Inflammatory macrophage treated with lipopolysaccharide for 1 hour (primary cell): Measurements from ENCODE around the gene C10orf143.
"Not testable (repeated sequence)": the region's sequence is repeated elsewhere in the genome, so short reads cannot be mapped to it uniquely, and the experiment has no call there.

Experiments
- DNase-seq, 2 donors: peaks; one replicate each; pipeline ENCODE4 v3.0.0-alpha.2; 2020 to 2022

C10orf143 gene

GRCh38 chr10:130110246-130111112, at the start of gene C10orf143:
C10orf143 (minus strand) TSS chr10:130110830; CDS start chr10:130110772, 58 bp downstream.
- DNase-seq = peak; percentile 94 to 99

DNA sequence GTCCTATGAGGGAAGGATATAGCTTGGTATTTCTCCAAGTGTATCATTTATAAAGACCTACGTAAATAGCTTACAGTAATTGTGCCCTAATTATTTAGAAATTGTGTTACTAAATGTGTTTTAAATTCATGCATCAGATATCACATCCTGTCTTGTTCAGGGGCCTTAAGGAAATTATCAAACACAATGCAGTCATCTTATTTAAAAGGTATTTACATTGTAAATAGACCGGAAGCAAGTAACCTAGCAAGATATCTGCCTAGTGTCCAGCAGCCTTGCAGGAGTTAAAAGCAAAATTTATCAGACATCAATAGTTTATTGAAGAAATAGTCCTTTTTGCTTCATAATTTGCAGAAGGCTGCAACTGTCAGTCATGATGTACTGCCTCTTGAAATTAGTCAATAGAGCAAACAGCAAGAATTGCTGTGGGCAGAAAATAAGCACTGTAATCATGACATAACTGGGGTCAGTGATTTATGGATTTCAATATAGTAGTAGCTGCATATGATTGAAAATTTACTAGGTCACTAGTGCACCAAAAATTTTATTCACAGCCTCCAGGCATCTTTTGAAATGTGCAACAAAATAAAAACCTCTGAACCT, 48.7 kb upstream of the C10orf143 start:
- DNase-seq = no peak

DNA sequence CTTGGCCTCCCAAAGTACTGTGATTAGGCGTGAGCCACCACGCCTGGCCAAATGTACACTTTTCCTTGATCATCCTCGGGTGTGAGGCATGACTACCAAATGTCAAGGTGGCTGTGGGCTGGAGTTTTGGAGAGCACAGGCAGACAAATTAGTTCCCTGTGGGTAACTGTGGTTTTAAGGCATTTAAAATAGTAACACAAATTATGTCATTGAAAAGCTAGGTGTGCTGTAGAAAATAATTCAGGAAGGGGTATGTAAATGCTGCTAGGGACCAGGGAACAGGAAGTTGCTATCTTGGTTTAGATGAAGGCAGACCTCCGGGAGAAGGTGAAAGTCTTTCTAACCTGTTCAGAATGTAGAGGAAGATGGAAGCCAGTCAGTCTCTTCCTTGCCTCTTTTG, 35.4 kb upstream of the C10orf143 start:
- no peak for DNase-seq

GRCh38 chr10:130141878-130142277, 31.2 kb upstream of the C10orf143 start:
- no peak for DNase-seq

- no peak for DNase-seq
Observed at GRCh38 chr10:130141460-130141859, 30.8 kb upstream of the C10orf143 start.

DNA sequence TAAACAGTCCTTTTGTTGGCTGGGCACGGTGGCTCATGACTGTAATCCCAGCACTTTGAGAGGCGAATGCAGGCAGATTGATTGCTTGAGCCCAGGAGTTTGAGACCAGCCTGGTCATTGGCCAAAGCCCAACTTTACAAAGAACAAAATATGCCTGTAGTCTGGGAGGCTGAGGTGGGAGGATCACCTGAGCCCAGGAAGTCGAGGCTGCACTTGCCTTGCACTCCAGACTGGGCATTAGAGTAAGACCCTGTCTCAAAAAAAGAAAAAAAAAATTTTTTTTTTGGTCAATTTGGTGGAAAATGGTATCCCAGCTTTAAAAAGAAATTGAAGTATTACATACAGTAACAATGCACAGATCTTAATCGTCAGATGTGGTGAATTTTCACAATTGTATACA, 30.4 kb upstream of the C10orf143 start:
- no peak for DNase-seq

- peak; percentile 16 to 23 for DNase-seq
Observed at GRCh38 chr10:130140425-130140824, 29.8 kb upstream of the C10orf143 start.

DNA sequence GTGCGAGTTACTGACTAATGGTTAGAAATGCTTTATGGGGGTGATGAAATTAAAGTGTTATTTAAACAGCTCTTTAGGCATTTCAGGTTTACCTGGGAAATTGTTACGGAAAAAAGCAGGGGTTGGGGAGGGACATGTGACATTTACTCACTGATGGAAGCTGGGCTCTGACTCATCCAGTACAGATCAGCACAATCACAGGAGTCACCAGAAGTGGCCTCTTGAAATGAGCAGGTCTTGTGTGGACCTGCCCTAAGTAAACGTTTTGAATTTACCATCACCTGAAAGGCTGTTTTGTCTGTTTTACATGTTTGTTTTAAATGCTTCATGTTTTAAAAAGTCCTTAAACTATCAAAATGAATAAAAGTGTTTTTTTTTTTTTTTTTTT, 27.8 kb upstream of the C10orf143 start:
- peak; percentile 32 to 62 for DNase-seq

- no peak for DNase-seq
Observed at GRCh38 chr10:130137659-130138478, 27.2 kb upstream of the C10orf143 start.

- DNase-seq = peak in 1 of 2 donors; percentile 7
Observed at GRCh38 chr10:130137090-130137448, 26.4 kb upstream of the C10orf143 start.

GRCh38 chr10:130136226-130137089, 25.8 kb upstream of the C10orf143 start, which contains the start of gene GLRX3:
GLRX3 (plus strand) TSS chr10:130136391; CDS start chr10:130136421, 30 bp downstream.
- DNase-seq = peak; percentile 83 to 91

- no peak for DNase-seq
Observed at GRCh38 chr10:130135676-130136225, 25.1 kb upstream of the C10orf143 start.

- no peak for DNase-seq
Observed at GRCh38 chr10:130128922-130129321, 18.3 kb upstream of the C10orf143 start.

DNA sequence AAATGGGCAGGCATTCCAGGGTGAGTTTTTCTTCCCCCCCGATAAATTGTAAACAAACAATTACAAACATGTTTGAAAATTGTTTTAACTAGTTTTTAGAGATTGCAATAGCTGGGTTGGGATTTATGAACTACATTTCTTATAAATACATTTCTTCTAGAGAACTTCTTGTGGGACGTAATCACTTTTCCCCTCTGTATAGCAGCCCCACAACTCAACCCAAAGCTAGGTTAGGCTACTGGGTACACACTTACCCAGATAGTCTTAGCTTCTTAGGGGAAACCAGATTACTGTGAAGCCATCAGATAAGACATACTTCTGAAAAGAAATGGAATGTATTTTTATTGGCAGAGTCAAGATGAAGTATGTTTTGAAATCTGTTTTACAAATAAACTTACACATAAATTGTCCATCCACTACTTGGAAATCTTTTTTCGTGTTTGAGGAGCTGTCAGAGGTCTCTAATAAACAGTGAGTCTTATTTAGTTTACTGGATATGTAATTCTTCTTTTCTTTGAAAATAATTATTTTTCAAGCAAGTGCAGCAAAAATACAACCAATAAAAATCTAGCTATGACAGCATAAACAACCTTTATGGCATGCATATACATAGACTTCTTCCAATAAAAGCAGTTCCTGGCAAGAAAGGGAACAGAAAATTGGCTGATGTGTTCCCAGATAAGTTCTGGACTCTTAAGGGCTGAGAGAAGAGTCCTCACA, 17.6 kb upstream of the C10orf143 start:
- no peak for DNase-seq

DNA sequence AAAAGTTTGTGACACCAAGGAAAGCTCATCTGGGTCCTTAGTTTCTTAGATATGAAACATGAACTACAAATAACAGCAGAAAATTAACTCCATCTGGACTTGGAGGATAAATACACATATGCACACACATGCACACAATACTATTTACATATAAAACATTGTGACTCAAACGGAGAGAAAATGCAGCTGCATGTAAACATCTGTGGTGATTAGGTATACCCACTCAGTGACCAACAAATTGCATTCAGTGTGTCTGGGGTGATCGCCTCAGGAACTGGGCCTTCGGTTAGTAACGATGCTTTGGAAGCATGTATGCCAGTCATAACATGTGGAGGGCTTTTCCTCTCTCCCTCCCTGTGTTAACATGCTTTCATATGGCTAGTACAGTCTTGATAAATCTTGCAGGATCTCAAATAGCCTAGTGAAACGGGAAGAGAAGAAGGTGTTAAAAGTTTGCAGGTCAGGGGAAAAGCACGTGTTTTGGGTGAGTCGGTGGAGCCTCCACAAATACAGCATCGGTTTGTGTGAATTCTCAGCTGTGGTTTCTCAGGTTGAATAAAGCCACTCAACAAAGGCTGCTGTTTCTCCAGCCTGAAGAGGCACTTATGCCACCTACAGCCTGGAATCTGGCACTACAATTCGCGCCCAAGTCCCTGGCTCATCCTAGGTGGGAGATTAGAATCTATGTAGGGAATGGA, 16.9 kb upstream of the C10orf143 start:
- DNase-seq = peak; percentile 17 to 44

DNA sequence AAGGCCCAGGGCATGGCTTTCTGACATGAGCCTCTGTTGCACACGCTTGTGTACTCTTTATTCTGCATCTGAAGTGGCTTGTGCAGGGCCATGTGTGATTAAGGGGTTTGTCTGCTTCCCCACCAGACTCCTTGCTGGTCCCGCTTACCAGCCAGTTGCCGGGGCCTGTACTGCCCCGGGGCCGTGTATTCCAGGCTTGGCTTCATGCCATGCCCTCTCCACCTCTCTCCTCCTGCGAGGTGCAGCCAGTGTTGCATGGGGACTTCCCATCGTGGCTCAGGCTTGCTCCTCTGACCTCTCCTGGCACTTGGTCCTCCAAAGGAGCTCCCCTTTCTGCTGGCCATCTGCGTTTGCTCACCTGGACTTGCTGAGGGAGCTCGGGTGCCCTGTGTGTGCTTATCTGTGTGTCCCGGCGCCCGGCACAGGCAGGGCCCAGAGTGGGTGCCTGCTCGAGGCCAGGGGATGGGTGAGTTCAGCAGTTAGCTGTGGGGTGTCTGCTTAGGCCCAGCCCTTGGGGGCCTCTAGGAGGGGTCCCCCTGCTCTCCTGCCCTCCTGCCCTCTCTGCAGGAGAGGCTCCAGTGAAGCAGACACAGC, 11.0 kb upstream of the C10orf143 start:
- DNase-seq = no peak

- DNase-seq = not testable (repeated sequence)
Observed at GRCh38 chr10:130117535-130117934, 6.9 kb upstream of the C10orf143 start.

GRCh38 chr10:130116942-130117341, 6.3 kb upstream of the C10orf143 start:
- DNase-seq = not testable (repeated sequence)

- no peak for DNase-seq
Observed at GRCh38 chr10:130112821-130113220, 2.2 kb upstream of the C10orf143 start.

GRCh38 chr10:130111852-130112180, 1.2 kb upstream of the C10orf143 start:
- no peak for DNase-seq
